ENCODE data around the gene MYL9. TPM values are rescaled to one million over a fixed set of nuclear protein-coding genes. Genes with fewer than 3 reads are reported as not detected.
A peak's percentile ranks its signal among the peaks of the same experiment; 100 is the strongest.

Gene MYL9
- total and polyA plus RNA-seq, 10 of the 15 experiments (the other 5 are each of a cell fraction or from before 2014, with no cell fraction given), result 0.28 to 1.7 (median 0.63) TPM; not detected in 3

- TF ChIP-seq CEBPB (IDR thresholded peaks at IDR 0.05; ENCODE audit: borderline replicate concordance in 1 of 2, low read depth in 2 of 2, low read length in 2 of 2), result no peak
Measured at GRCh38 chr20:36497856-36498255, 43.5 kb upstream of the MYL9 start (continued).

- POLR2A ChIA-PET, result no interaction called here
- H3K9me3 ChIP-seq (replicated peaks; ENCODE audit: control insufficient read depth, insufficient read depth, low read length), result no peaks in the 10 kb centered on the region
- no peak overlapping the region for H2AFZ ChIP-seq (ENCODE audit: control insufficient read depth, low read depth, low read length)
- H3K27ac ChIP-seq (ENCODE audit: control insufficient read depth, insufficient read depth), result no peak overlapping the region
- H3K9ac ChIP-seq (ENCODE audit: control insufficient read depth, insufficient read depth, low read length), result no peak overlapping the region
- no peak for DNase-seq (ENCODE audit: low read depth, low spot score)
- no peak for TF ChIP-seq ZNF274 (IDR thresholded peaks at IDR 0.05; ENCODE audit: insufficient read depth, insufficient read length)
- in situ Hi-C loops (cut with MboI), result no loop called here
- SMC1A ChIA-PET (ENCODE audit: uncharacterized antibody, unreplicated experiment), result interaction anchor here (0.6 kb wide), 1 partner anchor 18 kb away, joined by 3 read pairs; no protein-coding TSS in a partner anchor
- intact Hi-C loops (cut with micrococcal nuclease; ENCODE audit: unreplicated experiment), result no loop called here
- no peaks in the 10 kb centered on the region; the same call in 1 of the 2 replicates for H3K79me2 ChIP-seq (ENCODE audit: control insufficient read depth, insufficient read depth, low read length)
- WGBS (ENCODE audit: insufficient coverage, insufficient replicate concordance, low lambda C conversion rate, missing lambda C conversion rate), result 93% methylated on average over 14 of the region's 14 CpGs
- H3K27me3 ChIP-seq (replicated peaks in 1 of 2; ENCODE audit: control insufficient read depth in 2 of 2, insufficient read depth in 2 of 2, low read length in 1 of 2), result no peaks in the 10 kb centered on the region
- no peak for FAIRE-seq
- no TSS peak for BruUV-seq (replicated peaks)
- H3K4me3 ChIP-seq, result no peak overlapping the region
- no peak overlapping the region for H3K4me2 ChIP-seq (ENCODE audit: control insufficient read depth, insufficient read depth)
- CTCF ChIA-PET, result no interaction called here
- H4K20me1 ChIP-seq (ENCODE audit: control insufficient read depth, insufficient read depth), result no peaks in the 10 kb centered on the region; the same call in 1 of the 2 replicates
- no peaks in the 10 kb centered on the region for H3K4me1 ChIP-seq (ENCODE audit: control insufficient read depth, insufficient read depth, low read length)
- no peak for ATAC-seq
- peaks cover 11 to 25% of the 10 kb centered on the region in 2 experiments; a peak in 3 of 4 replicates for H3K36me3 ChIP-seq (ENCODE audit: control insufficient read depth in 2 of 2, insufficient read depth in 2 of 2, low read length in 1 of 2)
- RAD21 ChIA-PET (ENCODE audit: unreplicated experiment), result no interaction called here
Measured at GRCh38 chr20:36498386-36499179, 42.7 kb upstream of the MYL9 start.

- no peaks in the 10 kb centered on the region for H3K9me3 ChIP-seq (replicated peaks; ENCODE audit: control insufficient read depth, insufficient read depth, low read length)
- no peaks in the 10 kb centered on the region for H3K4me1 ChIP-seq (ENCODE audit: control insufficient read depth, insufficient read depth, low read length)
- no TSS peak for BruUV-seq (replicated peaks)
- H3K36me3 ChIP-seq (ENCODE audit: control insufficient read depth in 2 of 2, insufficient read depth in 2 of 2, low read length in 1 of 2), result peaks cover 11 to 23% of the 10 kb centered on the region in 2 experiments; a peak in 3 of 4 replicates
- no peaks in the 10 kb centered on the region for H3K27me3 ChIP-seq (replicated peaks in 1 of 2; ENCODE audit: control insufficient read depth in 2 of 2, insufficient read depth in 2 of 2, low read length in 1 of 2)
- TF ChIP-seq POLR2A (IDR thresholded peaks at IDR 0.05; ENCODE audit: low read depth, low read length), result 0 out of 2 replicates have a peak, but pooled peaks have one; percentile 1
- TF ChIP-seq MLLT1 (IDR thresholded peaks at IDR 0.05), result no peak
- in situ Hi-C loops (cut with MboI) (no loop called here), intact Hi-C loops (cut with micrococcal nuclease; ENCODE audit: unreplicated experiment) (no loop called here)
- POLR2A ChIA-PET, result no interaction called here
- RAD21 ChIA-PET (ENCODE audit: unreplicated experiment), result no interaction called here
- no peak overlapping the region for H2AFZ ChIP-seq (ENCODE audit: control insufficient read depth, low read depth, low read length)
- FAIRE-seq (no peak), DNase-seq (ENCODE audit: low read depth, low spot score) (no peak), ATAC-seq (no peak)
- SMC1A ChIA-PET (ENCODE audit: uncharacterized antibody, unreplicated experiment), result interaction anchor here (0.6 kb wide), 1 partner anchor 19 kb away, joined by 3 read pairs; no protein-coding TSS in a partner anchor
- H3K9ac ChIP-seq (ENCODE audit: control insufficient read depth, insufficient read depth, low read length), result no peak overlapping the region
- no peaks in the 10 kb centered on the region; the same call in 1 of the 2 replicates for H4K20me1 ChIP-seq (ENCODE audit: control insufficient read depth, insufficient read depth)
- H3K4me3 ChIP-seq, result no peak overlapping the region
- no peak overlapping the region for H3K4me2 ChIP-seq (ENCODE audit: control insufficient read depth, insufficient read depth)
- 94% methylated on average over 15 of the region's 26 CpGs for WGBS (ENCODE audit: insufficient coverage, insufficient replicate concordance, low lambda C conversion rate, missing lambda C conversion rate)
- CTCF ChIA-PET, result no interaction called here
- H3K27ac ChIP-seq (ENCODE audit: control insufficient read depth, insufficient read depth), result no peak overlapping the region
- H3K79me2 ChIP-seq (ENCODE audit: control insufficient read depth, insufficient read depth, low read length), result no peaks in the 10 kb centered on the region; the same call in 1 of the 2 replicates
Measured at GRCh38 chr20:36499211-36499610, 42.1 kb upstream of the MYL9 start.

Measured in GM12878 (cell line).